ENCODE measurements around the gene SLC10A6.

The SLC10A6 gene

GRCh38 chr4:86846921-86847320, 2.3 kb downstream of the SLC10A6 start:
- DNase-seq = no peak

DNA sequence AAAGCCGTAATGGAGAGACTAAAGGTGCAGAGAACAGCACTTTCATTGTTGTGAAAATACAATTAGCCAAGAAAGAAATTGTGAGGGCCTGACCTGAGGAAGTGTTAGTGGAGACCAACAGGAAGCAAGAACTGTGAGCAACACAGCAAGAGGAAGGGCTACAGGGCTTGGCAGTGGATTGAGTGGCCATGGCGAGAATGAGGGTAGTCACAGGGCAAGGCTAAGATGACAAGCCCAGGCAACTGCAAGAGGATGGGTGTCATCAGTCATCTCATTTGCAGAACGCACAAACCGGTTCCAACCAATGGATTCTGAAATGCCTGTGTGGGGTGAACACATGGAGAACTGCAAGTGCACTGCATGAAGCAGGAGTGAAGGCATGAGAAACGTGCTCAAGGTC, 3.6 kb downstream of the SLC10A6 start:
- DNase-seq = no peak

GRCh38 chr4:86841309-86841708, 7.9 kb downstream of the SLC10A6 start:
- DNase-seq = no peak

- DNase-seq = no peak
Measured at GRCh38 chr4:86840858-86841257, 8.3 kb downstream of the SLC10A6 start.

DNA sequence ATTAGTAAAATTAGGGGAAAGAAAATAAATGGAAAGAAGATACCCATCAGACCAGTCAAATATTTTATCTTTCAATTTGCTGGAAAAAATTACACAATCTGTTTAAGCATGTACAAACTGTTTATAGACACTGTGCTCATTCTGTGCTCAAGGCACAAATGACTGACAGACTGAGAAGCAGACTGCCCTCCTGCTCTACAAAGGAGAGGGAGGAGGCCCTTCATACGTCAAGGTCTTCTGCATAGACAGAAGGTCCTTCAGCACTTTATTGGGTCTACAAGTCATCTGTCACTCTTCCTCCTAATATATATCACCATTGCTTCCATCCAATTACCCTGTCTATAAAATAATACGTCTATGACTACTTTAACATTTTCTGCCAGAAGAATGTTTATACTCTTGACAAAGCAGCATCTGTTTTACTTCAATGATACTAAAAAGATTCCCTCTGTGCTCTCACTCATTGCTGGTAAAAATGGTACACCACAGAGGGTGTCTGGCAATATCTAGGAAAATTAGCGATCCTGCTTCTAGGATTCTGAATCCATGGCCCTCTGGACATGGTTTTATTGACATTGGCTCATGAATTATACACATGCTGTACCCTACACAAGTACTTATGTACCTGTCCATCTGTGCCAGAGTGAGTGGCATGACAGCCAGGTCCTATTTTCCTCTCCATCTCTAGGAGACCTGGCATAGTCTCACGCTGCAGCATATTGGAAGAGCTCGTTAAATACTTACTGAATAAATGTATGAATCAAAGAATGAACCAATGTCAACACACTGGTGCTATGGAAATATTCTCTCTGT, 11.3 kb downstream of the SLC10A6 start:
- DNase-seq = no peak

GRCh38 chr4:86835677-86836076, 13.5 kb downstream of the SLC10A6 start:
- DNase-seq = no peak

GRCh38 chr4:86834901-86835300, 14.3 kb downstream of the SLC10A6 start:
- no peak for DNase-seq

- no peak for DNase-seq
Measured at GRCh38 chr4:86833615-86834014, 15.6 kb downstream of the SLC10A6 start.

DNA sequence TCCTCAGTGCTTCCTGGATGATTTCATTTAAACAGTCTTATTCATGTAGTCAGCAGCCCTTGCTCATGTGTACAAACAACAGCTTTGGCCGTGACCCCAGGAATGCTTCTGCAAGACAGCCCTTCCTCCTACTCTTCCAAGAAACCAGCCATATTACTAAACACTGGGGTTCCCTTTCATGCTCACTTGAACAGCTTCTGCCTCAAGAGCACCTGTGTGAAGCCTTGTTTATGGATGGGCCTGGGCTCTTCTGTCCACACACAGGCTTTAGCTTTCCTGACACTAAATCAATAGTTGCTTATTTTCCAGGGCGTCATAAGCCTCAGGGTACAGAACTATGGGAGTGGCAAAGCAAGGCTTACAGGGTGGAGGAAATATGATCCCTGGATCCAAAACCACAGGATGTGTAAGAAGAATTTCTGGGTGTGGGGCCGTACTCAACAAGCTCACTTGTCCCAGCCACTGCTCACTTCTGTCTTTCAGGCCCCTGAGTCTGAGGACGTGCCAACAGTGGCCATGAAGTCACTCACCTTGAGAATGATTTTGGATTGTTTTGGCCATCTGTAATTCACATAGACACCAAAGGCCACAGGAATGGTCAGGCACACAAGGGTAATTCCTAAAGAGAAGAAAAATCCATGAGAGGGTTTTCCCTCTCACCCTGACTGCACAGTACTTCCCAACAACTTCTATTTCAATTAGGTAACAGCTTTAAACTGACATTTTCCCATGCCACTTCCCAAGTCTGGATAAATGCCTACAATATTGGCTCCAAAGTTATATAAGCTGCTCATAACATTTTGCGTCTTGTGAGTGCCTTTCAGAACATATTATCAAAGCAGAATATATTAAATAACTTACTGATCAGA, 17.7 kb downstream of the SLC10A6 start:
- no peak for DNase-seq

- no peak for DNase-seq
Measured at GRCh38 chr4:86825511-86825910, 23.7 kb downstream of the SLC10A6 start.

DNA sequence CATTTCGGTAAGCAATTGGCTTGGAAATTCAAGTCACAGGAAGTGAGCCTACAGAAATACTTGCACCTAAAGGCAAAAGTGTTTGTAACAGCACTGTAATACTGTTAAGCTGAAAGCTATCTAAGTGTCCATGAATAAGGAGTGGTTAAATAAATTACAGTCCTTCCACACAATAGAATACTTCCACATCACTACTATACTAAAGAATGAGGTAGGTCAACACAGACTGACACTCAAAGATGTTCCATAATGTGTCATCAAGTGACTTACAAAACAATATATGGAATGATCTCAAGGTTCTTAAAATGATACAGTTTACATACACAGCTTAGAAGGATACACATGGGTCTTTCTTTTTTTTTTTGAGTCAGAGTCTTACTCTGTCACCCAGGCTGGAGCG, 27.0 kb downstream of the SLC10A6 start:
- no peak for DNase-seq

GRCh38 chr4:86821151-86821550, 28.0 kb downstream of the SLC10A6 start:
- DNase-seq = no peak

DNA sequence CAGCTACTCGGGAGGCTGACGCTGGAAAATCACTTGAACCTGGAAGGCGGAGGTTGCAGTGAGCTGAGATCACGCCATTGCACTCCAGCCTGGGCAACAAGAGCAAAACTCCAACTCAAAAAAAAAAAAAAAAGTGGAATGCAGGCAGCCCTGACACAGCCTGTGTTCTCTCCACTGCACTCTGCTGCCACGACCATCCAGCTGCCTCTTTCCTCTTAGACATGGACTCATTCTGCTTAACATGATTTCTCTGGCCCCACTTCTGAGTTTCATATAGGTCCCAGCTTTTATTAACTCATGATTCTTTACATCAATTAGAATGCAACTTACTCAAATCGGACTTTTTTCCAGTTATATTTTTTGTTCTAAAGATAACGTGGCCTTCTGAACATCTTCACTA, 29.6 kb downstream of the SLC10A6 start:
- DNase-seq = no peak

DNA sequence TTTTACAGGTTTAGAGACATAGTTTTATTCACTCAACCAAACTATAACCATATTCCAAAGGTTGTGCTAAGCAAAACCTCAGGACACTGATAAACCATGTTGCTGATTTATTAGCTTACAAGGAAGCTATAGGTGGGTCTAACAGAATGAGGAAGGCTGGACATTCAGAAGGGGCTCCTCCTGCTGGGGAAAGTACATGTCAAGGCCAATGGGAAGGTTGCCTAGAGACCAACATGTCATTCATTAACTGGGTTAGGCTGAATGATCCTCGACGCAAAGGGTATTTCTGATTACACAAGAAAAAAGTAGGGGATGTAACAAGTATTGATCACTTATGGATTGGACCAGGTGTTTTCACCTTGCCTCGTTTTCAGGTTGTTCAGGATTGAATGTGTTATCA, 30.3 kb downstream of the SLC10A6 start:
- no peak for DNase-seq

DNA sequence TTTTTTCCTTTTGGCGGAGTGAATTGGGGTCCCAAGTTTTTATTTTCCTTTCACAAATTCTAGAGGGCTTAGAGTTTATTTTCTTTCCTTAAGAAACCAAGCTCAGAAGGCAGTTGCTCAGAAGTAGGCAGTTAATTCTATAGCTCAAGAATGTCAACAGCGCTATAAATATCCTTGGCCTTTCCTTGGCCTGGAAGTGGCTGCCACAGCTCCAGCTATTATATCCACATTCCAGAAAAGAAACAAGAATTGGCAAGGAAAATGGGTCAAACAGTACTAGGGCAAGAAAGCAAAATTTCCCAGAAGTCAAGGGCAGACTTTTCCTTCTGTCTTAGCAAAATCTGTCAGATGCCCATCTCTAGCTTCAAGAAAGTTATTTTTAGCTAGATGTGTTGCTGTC, 31.0 kb downstream of the SLC10A6 start:
- DNase-seq = no peak

DNA sequence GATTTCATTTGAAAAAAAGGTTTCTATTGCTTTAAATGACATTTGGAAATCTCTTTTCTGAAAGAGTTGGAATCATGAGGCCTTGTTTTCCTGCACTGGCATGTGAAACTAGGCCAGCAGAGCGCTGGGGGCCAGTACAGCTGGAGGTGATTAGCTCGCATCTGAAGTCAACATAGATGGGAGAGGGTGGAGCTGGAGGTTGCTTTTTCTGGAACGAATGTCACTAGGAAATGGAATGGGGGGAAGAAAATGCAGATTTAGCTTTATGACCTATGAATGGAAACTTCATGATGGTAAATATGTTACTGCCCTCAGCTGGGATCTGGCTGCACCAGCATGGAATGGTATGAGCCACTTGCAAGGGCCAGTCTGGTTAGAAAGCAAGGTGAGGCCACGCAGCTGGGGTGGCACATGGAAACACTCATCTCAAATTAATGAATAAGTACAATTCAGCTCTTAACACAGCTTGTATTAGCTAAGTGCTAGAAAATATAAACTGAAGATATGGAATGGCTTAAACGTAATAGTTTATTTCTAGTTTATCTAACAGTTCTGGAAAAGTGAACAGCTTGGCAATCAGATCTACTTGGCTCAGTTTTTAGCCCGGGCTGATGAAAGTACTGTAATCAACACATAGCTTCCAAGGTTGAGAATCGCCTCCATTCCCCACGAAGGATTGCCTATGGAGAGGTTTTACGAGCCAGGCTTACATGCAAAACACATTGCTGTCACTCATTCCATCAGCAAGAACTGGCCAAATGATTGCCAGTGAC, 32.5 kb downstream of the SLC10A6 start:
- no peak for DNase-seq

GRCh38 chr4:86815653-86816052, 33.5 kb downstream of the SLC10A6 start:
- no peak for DNase-seq

DNA sequence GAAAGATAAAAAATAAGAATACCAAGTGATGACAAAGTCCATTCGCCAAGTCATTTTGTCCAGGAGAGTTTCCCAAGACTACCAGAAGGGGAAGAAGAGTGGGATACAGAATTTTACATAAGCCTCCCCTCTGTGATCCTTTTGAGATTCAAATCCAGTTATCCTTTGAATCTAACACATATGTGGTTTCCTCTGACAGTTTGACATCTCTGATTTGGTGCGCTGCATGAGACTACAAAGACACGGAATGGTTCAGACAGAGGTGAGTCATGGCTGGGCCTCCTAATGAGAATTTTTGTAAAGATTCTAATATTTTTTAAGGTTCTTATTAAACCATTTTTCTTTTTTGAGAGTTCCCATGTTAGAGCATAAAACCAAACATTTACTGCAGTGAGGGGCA, 38.3 kb downstream of the SLC10A6 start:
- no peak for DNase-seq

DNA sequence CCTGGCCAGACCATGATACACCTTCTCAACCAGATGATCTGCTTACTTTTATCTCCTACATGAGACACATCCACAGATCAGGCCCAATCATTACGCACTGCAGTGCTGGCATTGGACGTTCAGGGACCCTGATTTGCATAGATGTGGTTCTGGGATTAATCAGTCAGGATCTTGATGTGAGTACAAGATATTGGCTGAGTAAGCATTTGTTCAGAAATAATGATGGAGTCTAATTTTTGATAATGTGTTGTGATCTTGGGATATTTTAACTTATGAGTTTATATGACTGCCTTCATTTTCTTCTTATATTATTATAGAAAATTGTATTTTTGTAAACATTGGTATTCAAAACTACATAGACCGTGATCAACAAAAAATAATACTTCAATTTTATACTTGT, 39.4 kb downstream of the SLC10A6 start:
- DNase-seq = no peak

DNA sequence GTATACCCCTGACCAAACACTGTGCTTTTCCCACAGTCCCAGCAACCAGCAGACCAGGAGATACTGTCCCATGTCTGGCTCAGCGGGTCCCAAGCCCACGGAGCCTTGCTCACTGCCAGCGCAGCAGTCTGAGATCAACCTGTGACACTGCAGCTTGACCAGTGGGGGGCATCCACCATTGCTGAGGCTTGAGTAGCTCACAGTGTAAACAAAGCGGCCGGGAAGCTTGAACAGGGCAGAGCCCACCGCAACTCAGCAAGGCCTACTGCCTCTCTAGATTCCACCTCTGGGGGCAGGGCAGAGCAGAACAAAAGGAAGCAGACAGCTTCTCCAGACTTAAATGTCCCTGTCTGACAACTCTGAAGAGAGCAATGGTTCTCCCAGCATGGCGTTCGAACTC, 58.1 kb downstream of the SLC10A6 start:
- DNase-seq = no peak

DNA sequence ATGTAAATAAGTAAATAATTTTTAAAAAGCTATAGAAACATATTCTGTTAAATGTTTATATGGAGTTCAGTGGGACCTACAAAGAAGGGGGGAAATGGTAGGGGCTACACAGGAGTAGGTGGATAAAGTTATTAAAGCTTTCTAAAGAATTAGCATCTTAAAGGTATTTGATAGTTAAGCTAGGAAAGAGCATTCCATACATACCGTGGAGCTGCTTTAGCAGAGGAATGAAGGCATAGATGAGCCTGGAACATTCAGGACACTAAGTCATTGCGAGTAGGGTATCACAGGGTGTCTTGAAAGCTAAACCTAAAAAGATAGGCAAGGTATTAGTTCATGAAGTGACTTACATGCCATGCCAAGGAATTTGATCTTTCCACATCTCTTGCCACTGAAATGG, 60.4 kb downstream of the SLC10A6 start:
- DNase-seq = no peak

- no peak for DNase-seq
Measured at GRCh38 chr4:86778175-86778574, 71.0 kb downstream of the SLC10A6 start.

DNA sequence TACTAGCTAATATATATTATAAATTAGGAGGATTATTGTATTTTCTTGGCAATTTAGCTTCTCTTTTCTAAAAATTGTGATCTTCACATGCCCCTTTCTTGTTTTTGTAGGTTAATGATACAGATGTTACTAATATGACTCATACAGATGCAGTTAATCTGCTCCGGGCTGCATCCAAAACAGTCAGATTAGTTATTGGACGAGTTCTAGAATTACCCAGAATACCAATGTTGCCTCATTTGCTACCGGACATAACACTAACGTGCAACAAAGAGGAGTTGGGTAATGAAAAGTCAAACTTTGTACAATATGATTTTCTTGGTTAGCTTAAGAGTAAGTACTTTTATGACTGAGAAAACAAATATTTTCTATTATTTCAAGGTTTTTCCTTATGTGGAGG, 74.1 kb downstream of the SLC10A6 start:
- no peak for DNase-seq
